Mesothelial cell of epicardium (in vitro differentiated cells): Measurements from ENCODE around the gene LRMDA. TPM values are rescaled to one million over a fixed set of nuclear protein-coding genes. Genes with fewer than 3 reads are reported as not detected.

Experiments
- DNase-seq, 2 experiments: peaks; one replicate each; pipeline ENCODE4 v3.0.0; 2021; ENCODE audit warnings: low spot score in 2 of 2; ENCODE audit not compliant: unreplicated experiment in 2 of 2
- H3K27ac Mint-ChIP-seq: 2 replicates; pipeline ENCODE4 v1.8.0; 2021; ENCODE audit warnings: mixed read lengths
- H3K27me3 Mint-ChIP-seq: 2 replicates; pipeline ENCODE4 v1.8.0; 2021; ENCODE audit warnings: low read depth, mixed read lengths
- H3K36me3 Mint-ChIP-seq: 2 replicates; pipeline ENCODE4 v1.8.0; 2021; ENCODE audit warnings: mixed read lengths
- H3K4me1 Mint-ChIP-seq: 2 replicates; pipeline ENCODE4 v1.8.0; 2021; ENCODE audit warnings: mixed read lengths
- H3K4me3 Mint-ChIP-seq: 2 replicates; pipeline ENCODE4 v1.8.0; 2021; ENCODE audit warnings: mild to moderate bottlenecking, moderate library complexity, mixed read lengths
- H3K9me3 Mint-ChIP-seq: 2 replicates; pipeline ENCODE4 v1.8.0; 2021; ENCODE audit warnings: mixed read lengths
- total RNA-seq: library from RNA; stranded (reverse); gene quantifications from 3 replicates; pipeline ENCODE4 v1.2.1, GENCODE V29; 2021
- TF ChIP-seq, protein P1 (sequence below): fragments of 200-600 bp; sonication (generic); IDR thresholded peaks from one replicate; pipeline ENCODE4 v1.5.0; 2021; ENCODE audit warnings: antibody characterized with exemption; ENCODE audit not compliant: unreplicated experiment

Gene LRMDA
- total RNA-seq, 1 donor from 2014 or later: 2.0 TPM

DNA sequence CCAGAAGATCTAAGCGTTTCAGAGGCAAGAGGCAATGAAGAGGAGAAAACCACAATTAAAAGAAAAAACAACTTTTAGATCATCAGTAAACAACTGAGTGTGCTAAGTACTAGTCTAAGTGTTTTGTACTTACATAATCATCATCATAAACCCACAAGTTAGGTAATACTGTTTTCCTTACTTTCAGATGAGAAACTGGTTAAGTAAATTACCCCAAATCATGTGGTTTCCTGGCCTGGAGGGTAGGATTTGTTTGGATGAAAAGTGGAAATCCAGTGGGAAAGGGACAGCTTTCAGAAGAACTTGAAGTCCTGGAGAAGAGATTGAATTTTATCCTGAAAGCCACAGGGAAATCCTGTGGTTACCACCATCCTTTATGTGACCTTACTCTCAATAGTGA lies 463.3 kb downstream of the LRMDA start:
- H3K9me3 Mint-ChIP-seq: peaks cover 2% of the 10 kb centered on the region
- TF ChIP-seq, protein P1, sequence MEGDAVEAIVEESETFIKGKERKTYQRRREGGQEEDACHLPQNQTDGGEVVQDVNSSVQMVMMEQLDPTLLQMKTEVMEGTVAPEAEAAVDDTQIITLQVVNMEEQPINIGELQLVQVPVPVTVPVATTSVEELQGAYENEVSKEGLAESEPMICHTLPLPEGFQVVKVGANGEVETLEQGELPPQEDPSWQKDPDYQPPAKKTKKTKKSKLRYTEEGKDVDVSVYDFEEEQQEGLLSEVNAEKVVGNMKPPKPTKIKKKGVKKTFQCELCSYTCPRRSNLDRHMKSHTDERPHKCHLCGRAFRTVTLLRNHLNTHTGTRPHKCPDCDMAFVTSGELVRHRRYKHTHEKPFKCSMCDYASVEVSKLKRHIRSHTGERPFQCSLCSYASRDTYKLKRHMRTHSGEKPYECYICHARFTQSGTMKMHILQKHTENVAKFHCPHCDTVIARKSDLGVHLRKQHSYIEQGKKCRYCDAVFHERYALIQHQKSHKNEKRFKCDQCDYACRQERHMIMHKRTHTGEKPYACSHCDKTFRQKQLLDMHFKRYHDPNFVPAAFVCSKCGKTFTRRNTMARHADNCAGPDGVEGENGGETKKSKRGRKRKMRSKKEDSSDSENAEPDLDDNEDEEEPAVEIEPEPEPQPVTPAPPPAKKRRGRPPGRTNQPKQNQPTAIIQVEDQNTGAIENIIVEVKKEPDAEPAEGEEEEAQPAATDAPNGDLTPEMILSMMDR: no peak
- H3K4me3 Mint-ChIP-seq: no peak overlapping the region
- H3K27ac Mint-ChIP-seq: no peak overlapping the region
- peaks cover 23% of the 10 kb centered on the region for H3K27me3 Mint-ChIP-seq
- no peaks in the 10 kb centered on the region for H3K4me1 Mint-ChIP-seq
- H3K36me3 Mint-ChIP-seq: no peaks in the 10 kb centered on the region
- DNase-seq: no peak

DNA sequence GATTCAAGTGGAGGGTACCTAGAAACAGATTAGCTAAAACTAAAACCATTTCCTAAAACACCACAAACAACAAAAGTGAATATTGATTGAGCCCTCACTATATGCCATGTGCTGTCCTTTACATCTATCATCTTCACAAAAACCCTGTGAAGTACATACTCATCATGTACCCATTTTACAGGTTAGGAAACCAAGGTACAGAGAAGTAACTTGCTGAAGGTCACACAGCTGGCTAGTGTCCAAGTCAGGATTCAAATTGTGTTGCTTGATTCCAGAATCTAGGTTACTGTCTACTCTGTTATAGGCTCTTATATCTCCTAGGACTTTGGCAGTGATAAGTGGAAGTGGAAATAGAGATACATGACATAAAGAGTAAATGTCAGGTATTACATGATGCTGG lies 463.8 kb downstream of the LRMDA start:
- no peak overlapping the region for H3K4me3 Mint-ChIP-seq
- H3K9me3 Mint-ChIP-seq: peaks cover 2% of the 10 kb centered on the region
- peaks cover 26% of the 10 kb centered on the region for H3K27me3 Mint-ChIP-seq
- TF ChIP-seq, protein P1: no peak
- H3K4me1 Mint-ChIP-seq: no peaks in the 10 kb centered on the region
- DNase-seq: no peak
- H3K27ac Mint-ChIP-seq: no peak overlapping the region
- no peaks in the 10 kb centered on the region for H3K36me3 Mint-ChIP-seq

DNA sequence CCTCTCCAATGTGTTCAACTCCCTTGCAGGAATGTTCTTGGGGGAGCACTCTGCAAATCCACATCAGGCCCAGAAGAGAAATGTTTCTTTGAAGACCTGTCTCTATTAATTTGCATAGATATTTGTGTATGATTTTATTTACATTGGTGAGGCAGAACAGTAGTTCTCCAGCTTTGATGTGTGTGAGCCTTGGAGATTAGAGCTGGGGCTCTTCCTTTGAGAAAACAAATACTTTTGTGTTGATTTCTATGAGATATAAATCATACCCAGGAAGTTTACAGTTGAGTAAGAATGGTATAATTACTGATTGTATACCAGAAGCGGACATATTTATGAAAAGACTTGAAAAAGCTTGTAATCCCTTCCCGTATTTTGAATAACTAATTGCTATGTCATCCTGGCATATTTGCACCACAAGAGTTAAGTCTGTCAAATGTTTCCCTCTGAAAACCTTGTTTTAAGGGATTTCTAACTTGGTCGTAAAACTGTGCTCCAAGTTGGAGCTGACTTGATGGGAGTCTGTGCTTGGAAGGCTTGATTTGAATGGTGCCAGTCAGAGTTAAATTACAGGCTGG lies 468.5 kb downstream of the LRMDA start:
- H3K27me3 Mint-ChIP-seq: peaks cover 53% of the 10 kb centered on the region
- no peak overlapping the region for H3K27ac Mint-ChIP-seq
- TF ChIP-seq, protein P1: no peak
- no peaks in the 10 kb centered on the region for H3K36me3 Mint-ChIP-seq
- no peaks in the 10 kb centered on the region for H3K9me3 Mint-ChIP-seq
- H3K4me1 Mint-ChIP-seq: peaks cover 5% of the 10 kb centered on the region
- H3K4me3 Mint-ChIP-seq: no peak overlapping the region
- no peak for DNase-seq

DNA sequence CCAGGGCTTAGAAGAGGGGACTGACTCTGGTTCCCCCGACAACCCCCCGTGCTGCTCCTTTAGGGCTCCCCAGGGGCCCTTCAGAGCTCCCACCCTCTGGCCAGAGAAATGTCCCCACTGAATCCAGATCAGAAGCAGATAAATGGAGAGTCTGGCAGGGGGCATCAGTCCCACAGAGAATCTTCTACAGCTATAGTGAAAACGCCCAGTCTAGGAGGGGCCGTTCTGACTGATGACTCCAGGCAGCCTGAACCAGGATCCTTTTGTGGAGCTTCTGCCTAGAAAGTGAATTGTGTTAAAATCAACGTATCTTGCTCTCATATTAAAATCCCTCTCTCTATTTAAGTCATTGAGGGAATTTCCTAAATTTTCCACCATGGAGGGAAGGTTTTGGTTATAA lies 471.4 kb downstream of the LRMDA start:
- H3K4me3 Mint-ChIP-seq: no peak overlapping the region
- peaks cover 8% of the 10 kb centered on the region for H3K4me1 Mint-ChIP-seq
- H3K9me3 Mint-ChIP-seq: no peaks in the 10 kb centered on the region
- H3K36me3 Mint-ChIP-seq: no peaks in the 10 kb centered on the region
- no peak for DNase-seq
- peaks cover 75% of the 10 kb centered on the region for H3K27me3 Mint-ChIP-seq
- no peak overlapping the region for H3K27ac Mint-ChIP-seq
- TF ChIP-seq, protein P1: no peak

DNA sequence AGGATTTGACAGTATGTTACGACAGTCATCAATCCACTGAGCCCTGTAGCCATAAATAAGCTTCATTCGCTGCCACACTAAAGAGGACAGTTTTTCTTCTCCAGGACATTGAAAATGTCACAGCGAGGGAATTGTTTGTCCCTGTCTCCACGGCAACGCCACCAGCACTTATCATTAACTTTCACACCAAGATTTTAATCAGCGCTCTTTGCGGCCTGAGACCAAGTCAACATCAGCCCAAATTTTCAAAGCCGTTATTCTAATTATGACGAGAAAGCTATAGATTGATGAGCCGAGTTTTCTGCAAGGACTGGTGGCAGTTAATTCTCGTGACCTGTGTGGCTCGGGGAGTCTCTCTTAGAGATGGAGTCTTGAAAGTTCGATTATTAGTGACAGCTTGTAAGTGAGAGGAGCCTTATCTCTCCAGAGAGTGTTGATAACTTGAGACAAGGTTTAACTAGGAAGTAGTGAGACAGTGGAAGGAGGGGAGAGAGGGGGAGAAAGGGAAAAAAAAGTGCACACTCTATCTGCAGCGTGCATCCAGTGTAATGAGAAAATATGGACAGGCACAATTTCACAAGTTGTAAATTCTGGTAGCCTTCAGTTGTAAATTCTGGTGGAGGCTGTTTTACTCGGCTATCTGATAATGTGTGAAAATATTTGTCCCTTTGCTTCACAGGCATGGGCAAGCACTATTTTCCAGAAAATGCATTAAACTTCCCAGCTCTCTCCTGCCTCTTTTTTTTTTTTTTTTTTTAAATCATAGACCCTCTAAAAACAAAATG lies 473.3 kb downstream of the LRMDA start:
- Mint-ChIP-seq H3K27ac (no peak overlapping the region), H3K36me3 (no peaks in the 10 kb centered on the region), H3K4me3 (no peak overlapping the region), H3K9me3 (no peaks in the 10 kb centered on the region), H3K27me3 (peaks cover 82% of the 10 kb centered on the region), H3K4me1 (peaks cover 8% of the 10 kb centered on the region)
- TF ChIP-seq, protein P1: no peak
- no peak for DNase-seq
